Left renal cortex interstitium (tissue), 4 donors: ENCODE measurements around the gene AP1AR. TPM values are rescaled to one million over a fixed set of nuclear protein-coding genes. Genes with fewer than 3 reads are reported as not detected.
"Not testable (repeated sequence)": the region's sequence is repeated elsewhere in the genome, so short reads cannot be mapped to it uniquely, and the experiment has no call there.

ENCODE experiments used
- DNase-seq, 4 donors: peaks; one replicate each; pipeline ENCODE4 v3.0.0-alpha.2; 2013; ENCODE audit warnings: low read depth in 4 of 4, low spot score in 2 of 4, missing footprints in 1 of 4
- polyA plus RNA-seq, 4 donors: library from polyadenylated mRNA; unstranded; fragments of 120-200 nt; gene quantifications; one replicate each; pipeline ENCODE4 v1.2.1, GENCODE V29; 2013; ENCODE audit not compliant: insufficient read length in 4 of 4

Gene AP1AR
- polyA plus RNA-seq, 4 donors = 35.6 to 46.2 (median 38.2) TPM

DNA sequence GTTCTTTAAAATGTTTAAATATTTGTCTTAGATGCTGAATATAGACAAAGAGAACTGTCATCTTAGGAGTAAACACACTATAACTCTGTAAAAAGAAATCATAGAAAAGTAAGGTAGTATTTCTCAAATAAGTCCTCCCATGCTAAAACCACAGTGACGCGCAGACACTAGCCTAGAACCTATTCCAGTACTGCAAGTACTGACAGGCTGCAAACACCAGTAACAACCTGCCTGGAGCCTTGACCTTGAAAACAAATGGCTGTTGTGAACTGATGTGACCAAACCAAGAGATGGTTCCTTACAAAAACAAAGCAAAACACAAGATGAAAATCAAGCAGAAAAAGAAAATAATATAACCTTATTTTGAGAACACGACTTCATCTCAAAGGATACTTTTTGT lies 45.6 kb downstream of the AP1AR start:
- no peak for DNase-seq

DNA sequence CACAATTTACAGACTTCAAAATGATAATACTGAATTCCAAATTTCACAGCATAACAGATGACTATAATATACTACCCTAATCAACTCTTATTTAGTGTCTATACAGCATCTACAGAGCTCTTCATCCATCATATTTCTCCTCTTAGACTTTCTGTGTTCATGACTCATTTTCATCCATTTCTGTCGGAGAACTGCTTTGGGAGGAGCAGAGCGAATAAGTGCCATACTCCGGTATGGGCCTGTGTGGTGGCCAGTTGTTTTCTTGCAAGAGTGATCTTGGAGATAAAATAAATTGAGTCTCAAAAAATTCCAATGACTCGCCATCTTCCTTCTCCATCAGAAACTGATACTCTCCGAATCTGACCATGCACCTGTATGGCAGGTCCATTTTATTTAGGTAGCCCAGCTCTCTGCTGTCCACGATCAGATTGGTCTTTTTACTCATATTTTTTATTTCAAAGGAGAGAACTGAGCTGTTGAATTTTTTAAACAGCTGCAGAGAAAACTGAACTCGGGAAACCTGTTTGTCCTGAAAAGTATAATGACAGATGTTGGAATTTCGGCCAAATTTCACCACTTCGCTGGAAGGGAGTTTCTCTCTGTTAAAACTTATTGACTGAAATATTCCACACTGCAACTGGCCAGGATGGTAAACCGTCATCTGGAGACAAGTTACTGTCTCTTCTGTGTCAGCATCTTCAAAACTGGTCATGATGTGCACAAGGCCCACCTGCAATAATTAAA lies 46.3 kb downstream of the AP1AR start:
- no peak for DNase-seq

DNA sequence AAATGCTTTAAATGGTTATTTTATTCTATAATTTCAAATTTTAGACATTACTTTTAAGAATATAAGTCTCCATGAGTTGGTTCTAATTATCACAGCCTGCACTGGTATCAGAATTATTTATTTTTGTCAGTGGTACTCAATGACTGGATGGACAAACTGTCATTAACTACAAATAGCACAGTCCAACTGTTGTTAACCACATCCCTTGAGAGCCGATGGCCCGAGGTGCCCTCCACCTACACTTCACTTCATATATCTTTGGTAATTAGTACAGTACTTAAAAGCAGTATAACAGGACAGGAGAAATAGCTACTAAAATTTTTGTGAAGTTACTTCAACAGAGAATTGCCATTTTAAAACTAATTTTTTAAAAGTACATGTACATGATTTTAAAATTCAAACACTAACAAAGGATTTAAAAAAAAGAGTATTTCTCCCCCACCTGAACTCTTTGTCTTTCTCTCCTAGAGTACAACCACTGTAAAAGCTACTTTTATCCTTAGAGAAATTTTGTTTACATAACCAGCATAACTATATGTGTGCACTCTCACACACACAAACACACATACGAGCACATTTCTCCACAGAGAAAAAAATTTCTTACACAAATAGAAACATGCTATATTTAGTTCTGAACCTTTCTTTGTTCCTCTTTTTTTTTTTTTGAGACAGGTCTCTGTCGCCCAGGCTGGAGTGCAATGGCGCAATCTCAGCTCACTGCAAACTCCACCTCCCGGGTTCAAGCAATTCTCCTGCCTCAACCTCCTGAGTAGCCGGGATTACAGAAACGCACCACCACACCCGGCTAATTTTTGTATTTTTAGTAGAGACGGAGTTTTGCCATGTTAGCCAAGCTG lies 47.7 kb downstream of the AP1AR start:
- DNase-seq = no peak

- no peak for DNase-seq
Observed at GRCh38 chr4:112279882-112280315, 48.3 kb downstream of the AP1AR start.

DNA sequence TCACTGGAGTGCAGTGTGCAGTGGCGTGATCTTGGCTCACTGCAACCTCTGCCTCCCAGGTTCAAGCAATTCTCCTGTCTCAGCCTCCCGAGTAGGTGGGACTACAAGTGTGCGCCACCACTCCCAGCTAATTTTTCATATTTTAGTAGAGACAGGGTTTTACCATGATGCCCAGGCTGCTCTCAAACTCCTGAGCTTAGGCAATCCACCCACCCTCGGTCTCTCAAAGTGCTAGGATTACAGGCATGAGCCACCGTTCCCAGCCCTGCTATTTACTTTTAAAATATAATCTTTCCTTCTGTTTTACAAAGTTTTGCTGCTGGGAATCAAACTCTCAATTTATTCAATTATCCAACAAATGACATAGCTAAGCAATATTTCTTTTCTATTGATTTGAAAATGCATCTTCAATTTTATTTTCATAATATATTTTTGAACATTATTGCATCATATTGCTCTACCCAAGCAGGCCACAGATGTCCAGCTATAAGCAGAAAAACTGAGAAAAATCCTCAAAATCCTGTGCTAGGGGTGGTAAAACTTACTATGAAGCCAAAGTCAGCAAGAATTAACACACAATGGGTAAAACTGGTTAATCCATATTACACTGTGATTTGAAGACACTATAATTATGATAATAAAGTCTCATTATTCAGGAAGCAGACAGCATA lies 48.9 kb downstream of the AP1AR start:
- DNase-seq = no peak

GRCh38 chr4:112281895-112282398 lies 50.4 kb downstream of the AP1AR start:
- not testable (repeated sequence) for DNase-seq

DNA sequence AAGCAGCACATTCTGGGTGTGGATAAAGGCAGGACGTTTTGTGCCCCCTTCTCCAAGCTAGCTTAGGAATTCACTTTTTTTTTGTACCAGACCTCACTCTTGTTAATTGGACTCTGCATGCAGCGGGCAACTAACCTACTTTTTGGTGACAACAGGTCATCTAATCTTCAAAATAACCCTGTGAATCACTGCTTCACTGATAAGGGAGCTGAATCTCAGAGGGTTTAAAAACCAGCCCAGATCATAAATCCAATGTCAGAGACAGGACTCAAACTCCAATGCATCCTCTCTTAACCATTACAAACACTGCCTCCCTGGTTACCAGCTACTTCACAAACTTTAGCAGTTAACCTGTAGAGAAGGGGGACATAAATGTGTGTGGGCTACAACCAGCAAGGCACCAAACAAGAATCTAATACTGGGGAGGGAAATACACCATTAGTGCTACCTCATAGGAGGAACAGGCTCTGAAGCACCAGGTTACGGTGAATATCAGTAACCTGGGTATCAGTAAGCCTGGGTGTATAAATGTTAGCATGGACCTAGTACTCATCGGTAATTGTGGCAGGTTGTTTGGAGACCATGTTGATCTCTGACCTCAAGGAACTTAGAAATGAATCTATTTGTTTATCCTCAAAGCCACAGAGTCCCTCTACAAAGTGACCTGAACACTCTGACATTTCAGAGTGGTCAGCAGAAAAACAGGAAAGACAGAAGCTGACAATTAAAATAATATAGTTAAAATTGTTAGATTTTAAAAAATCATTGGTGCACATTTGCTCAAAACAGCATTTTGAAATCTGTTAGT lies 51.5 kb downstream of the AP1AR start:
- DNase-seq = no peak

DNA sequence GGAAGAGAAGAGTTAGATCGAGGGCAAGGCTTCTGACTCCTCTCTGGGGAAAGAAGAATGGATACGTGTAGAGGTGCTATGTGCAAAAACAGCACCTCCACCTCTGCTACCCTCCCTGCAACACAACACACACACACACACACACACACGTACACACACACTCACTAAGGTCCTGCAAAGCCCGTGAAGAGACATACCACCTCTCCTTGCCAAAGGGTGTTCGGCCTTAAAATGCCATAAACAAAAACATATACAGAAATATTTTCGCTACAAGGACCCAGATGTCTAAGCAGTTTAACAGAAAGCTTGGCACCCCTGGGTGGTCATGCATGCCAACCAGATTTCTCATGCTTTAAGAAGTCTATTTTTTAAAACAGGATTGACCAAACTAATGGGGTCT lies 52.6 kb downstream of the AP1AR start:
- DNase-seq = peak in 1 of 4 donors; percentile 29

- DNase-seq = peak in 1 of 4 donors; percentile 31
Observed at GRCh38 chr4:112284662-112285411, 53.2 kb downstream of the AP1AR start.

DNA sequence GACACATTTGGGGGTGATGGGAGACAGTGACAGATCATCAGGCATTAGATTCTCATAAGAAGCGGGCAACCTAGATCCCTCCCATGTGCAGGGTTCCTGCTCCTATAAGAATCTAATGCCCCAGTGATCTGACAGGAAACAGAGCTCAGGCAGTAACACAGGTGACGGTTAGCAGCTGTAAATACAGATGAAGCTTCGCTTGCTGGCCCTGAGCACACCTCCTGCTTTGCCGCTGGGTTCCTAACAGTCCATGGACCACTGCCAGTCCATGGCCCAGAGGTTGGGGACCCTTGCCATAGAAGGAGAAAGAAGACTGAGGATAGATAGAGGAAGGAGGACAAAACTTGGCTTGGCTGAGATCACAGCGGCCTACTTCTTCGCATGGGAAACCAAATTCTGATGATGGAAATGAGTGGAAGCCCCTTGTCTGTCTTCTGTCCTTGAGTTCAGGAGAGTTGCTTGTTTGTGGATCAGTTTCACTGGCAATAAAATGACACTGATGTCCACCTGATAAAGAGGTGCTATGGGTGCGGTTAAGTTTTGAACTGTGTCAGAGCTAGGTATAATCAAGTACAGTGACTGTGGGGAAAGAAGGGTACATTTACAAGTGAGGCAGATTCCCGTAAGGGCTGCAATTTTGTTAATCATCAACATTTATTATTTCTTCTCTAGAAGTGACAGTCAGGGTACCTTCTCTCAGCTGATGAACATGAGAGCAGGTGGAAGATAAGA lies 55.8 kb downstream of the AP1AR start:
- no peak for DNase-seq

DNA sequence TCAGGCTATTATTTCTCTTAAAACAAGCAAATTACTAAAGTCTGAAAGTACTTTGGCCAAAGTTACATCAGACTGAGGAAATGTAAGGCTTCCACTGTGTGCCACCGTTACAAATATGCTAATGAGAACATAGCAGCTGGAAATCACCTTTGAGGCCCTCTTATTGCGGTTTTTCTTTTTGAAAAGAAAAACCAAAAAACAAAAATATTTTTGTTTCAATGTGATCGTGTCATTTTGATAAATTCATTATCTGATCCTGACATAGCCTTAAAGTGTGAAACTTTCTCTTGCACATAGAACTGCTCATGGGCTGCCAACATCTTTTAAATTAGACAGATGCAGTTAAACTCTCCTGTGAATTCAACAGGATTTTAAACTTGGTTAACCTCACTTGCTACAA lies 56.9 kb downstream of the AP1AR start:
- DNase-seq = no peak

DNA sequence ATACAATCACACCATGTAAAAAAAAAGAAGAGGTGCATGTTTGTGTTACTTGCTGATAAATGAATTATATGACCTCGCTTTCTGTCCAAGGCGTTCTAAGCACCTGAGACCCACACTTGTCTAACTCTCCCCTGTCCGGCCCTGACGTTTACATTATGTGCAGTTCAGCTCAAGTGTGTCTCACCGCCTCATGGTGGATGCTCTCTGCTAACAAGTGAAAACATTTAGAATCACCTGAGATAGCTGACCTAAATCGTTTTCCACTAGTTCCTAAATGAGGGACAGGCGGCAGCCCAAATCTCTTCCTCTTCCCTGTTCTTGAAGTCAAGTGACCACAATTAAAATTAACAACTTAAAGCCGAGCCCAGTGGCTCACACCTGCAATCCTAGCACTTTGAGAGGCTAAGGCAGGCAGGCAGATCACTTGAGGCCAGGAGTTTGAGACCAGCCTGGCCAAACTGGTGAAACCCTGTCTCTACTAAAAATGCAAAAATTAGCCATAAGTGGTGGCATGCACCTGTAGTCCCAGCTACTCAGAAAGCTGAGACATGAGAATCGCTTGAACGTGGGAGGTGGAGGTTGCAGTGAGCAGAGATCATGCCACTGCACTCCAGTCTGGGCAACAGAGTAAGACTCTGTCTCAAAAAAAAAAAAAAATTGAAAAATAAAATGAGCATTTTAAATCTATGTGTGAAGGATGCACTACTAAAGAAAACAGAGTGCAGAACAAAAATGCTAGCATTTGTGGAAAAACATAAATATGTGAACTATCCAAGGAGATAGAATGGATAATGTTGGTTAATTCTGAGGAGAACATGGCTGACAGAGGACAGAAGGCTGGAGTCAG lies 58.0 kb downstream of the AP1AR start:
- DNase-seq = no peak

- no peak for DNase-seq
Observed at GRCh38 chr4:112290341-112290740, 58.8 kb downstream of the AP1AR start.

DNA sequence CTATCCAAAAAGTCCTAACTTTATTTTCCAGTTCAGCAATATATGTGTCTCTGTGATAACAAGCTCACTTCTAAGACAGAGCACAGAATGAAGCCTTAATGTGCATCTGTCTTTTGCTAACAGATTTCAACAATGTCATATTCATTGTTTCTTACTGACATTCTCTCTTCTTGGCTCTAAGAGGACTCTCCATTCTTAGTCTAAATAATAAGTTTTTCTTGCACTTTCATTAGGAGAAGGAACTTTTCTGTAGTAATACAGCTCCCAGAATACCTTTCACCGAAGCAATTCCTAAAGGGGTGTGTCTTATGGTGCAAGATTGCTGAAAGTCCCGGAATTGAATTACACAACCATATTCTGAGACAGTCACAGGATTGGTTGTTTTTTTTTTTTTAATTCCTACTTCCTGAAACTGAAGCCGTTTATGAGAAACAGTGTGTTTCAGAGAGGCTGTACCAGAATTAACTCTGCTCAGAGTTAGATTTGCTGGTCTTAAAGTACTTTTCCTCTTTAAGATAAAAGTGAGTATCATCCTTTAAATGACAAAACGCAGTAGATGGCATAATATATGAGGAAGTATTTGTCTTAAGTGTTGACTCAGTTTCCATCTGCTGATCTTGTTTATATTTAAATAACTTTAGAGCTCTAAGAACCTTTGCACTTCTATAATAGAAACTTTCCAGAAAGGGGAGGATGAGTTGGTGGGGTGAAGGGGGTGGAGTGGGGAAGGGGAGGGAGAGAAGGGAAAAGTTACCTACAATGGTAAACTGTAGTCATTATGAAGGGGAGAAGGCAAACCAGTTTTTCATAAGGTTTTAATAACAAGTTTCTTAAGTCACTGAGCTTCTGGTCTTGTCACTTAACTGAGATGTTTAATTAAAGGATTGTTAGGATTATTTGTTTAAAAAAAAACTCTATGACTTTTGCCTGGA lies 65.6 kb downstream of the AP1AR start, which contains the start of gene ALPK1:
Gene ALPK1, plus strand, starts transcription at position 421 of the 932 bp plus-strand sequence.
- peak in 3 of 4 donors; percentile 52 to 78 (median 62) for DNase-seq

DNA sequence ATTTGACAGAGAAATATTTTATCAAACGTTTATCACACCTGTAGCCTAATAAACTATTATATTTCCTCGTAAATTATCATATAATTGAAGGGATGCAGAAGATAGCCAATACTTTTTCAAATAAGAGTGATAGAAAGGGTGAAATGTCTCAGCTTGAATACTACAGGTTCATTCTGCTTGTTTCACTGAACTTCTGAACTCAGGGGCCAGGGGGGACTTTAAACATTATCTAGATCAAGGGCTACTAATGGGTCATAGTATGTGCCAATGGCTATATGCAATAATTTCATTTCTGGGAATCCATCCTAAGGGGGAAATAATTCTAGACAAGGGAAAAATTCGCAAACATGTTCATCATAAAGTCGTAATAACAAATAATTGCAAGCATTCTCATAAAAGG lies 68.1 kb downstream of the AP1AR start:
- no peak for DNase-seq
